Panc1 (cell line): ENCODE measurements around the gene CRYGS. TPM values are rescaled to one million over a fixed set of nuclear protein-coding genes. Genes with fewer than 3 reads are reported as not detected.

ENCODE experiments used
- ATAC-seq: fragments of 200-7000 bp; cut with Tn5 transposase; 2 replicates; pipeline ENCODE4 v1.9.1; 2020; ENCODE audit warnings: mild to moderate bottlenecking, moderate library complexity
- BruUV-seq: library from RNA; stranded (reverse); fragments of 400-500 nt; replicated peaks from 2 replicates; lab custom pipeline; 2021; lab: Mats Ljungman, UMichigan
- CTCF ChIA-PET: fragments of 300-600 bp; sonication (Branson Sonifier 250); formaldehyde crosslinking; loops from one replicate; lab custom pipeline; 2022; ENCODE audit warnings: antibody characterized with exemption; lab: Charles Lee
- POLR2A ChIA-PET: fragments of 300-600 bp; sonication (Branson Sonifier 250); formaldehyde crosslinking; loops from one replicate; lab custom pipeline; 2022; ENCODE audit warnings: antibody characterized with exemption; lab: Charles Lee
- DNase-seq: peaks from one replicate; pipeline ENCODE4 v3.0.0-alpha.2; 2010; ENCODE audit warnings: low read depth, low spot score
- H3K27ac ChIP-seq: 2 replicates; pipeline ENCODE4 v1.5.1; 2011; ENCODE audit warnings: mild to moderate bottlenecking, low read length, inconsistent platforms
- H3K27me3 ChIP-seq: fragments of 200-500 bp; sonication (Bioruptor generic); 2 replicates; pipeline ENCODE4 v1.6.0; 2014; ENCODE audit warnings: low read length, inconsistent platforms; ENCODE audit not compliant: control insufficient read depth, insufficient read depth
- H3K36me3 ChIP-seq: fragments of 200-500 bp; sonication (Bioruptor generic); 2 replicates; pipeline ENCODE4 v1.5.1; 2014; ENCODE audit warnings: inconsistent platforms, mild to moderate bottlenecking, low read length, moderate library complexity; ENCODE audit not compliant: control insufficient read depth, insufficient read depth
- H3K4me1 ChIP-seq: 2 replicates; pipeline ENCODE4 v1.5.1; 2011; ENCODE audit warnings: inconsistent platforms, mild to moderate bottlenecking, low read length, moderate library complexity; ENCODE audit not compliant: control insufficient read depth, insufficient read depth
- H3K4me3 ChIP-seq, 2 experiments: 2 replicates each; pipeline ENCODE4 v1.5.1; 2011 to 2012; ENCODE audit warnings: low read depth in 2 of 2, low read length in 2 of 2, mild to moderate bottlenecking in 2 of 2, inconsistent platforms in 1 of 2, moderate library complexity in 1 of 2
- H3K9me3 ChIP-seq: fragments of 200-500 bp; sonication (Bioruptor generic); 2 replicates; pipeline ENCODE4 v1.5.1; 2014; ENCODE audit warnings: low read depth, mild to moderate bottlenecking, inconsistent platforms, low read length, moderate library complexity; ENCODE audit not compliant: control insufficient read depth, insufficient read depth
- CTCF ChIP-seq: fragments of 450-650 bp; IDR thresholded peaks from 2 replicates; pipeline ENCODE4 v1.5.1; 2017; ENCODE audit warnings: mild to moderate bottlenecking
- POLR2AphosphoS5 ChIP-seq: IDR thresholded peaks from 2 replicates; pipeline ENCODE4 v1.6.1; 2012; ENCODE audit warnings: mild to moderate bottlenecking, low read depth, low read length, moderate library complexity
- SIN3A ChIP-seq: IDR thresholded peaks from 2 replicates; pipeline ENCODE4 v1.6.1; 2012; ENCODE audit warnings: low read depth, mild to moderate bottlenecking, low read length, moderate library complexity, borderline replicate concordance; ENCODE audit not compliant: insufficient read depth
- TCF7L2 ChIP-seq: IDR thresholded peaks from 2 replicates; pipeline ENCODE4 v1.6.1; 2011; ENCODE audit warnings: mild to moderate bottlenecking, low read depth, low read length, inconsistent platforms
- in situ Hi-C: cut with HindIII; loops from 2 replicates; pipeline ENCODE4 v1.10.0; 2016; ENCODE audit warnings: low sequenced_read_pairs, low pct_unique_long_range_greater_than_20kb
- intact Hi-C: fragments of 100-400 bp; cut with micrococcal nuclease; formaldehyde crosslinking; loops from one replicate; pipeline ENCODE4 v1.10.0; 2022; ENCODE audit not compliant: unreplicated experiment
- total RNA-seq: library from RNA; stranded (reverse); gene quantifications from one replicate; pipeline ENCODE4 v1.2.1, GENCODE V29; 2021; ENCODE audit not compliant: unreplicated experiment
- TF ChIP-seq, protein P1 (sequence below), 2 experiments: IDR thresholded peaks; 2 replicates each; pipeline ENCODE4 v1.6.1; 2011 to 2012; ENCODE audit warnings: low read depth in 2 of 2, control low read depth in 1 of 2, low read length in 1 of 2, mild to moderate bottlenecking in 1 of 2, moderate library complexity in 1 of 2; ENCODE audit not compliant: insufficient read depth in 1 of 2

The CRYGS gene
- total RNA-seq, 1 experiment from 2014 or later = 2.8 TPM

DNA sequence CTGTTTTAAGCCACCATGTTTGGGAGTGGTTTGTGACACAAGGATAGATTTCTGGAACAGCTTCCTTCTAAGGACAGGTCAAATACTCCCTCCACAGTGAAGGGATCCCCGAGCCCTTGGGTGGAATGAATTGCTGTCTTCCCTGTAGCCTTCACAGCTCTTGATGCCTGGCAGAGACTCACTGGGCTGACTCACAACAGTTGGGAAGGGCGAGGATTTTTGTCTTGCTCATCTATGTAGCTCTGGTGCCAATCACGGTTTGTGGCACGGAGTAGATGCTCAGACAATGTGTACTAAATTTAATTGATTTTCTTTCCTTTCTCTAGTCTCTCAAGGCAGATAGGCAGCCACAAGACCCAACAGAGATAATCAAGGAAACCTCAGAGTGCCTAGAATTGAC, 27.0 kb downstream of the CRYGS start:
- Histone ChIP-seq H3K27me3 (peaks cover 37% of the 10 kb centered on the region), H3K27ac (no peak overlapping the region), H3K4me1 (no peaks in the 10 kb centered on the region), H3K36me3 (no peaks in the 10 kb centered on the region), H3K4me3 (no peak overlapping the region), H3K9me3 (no peaks in the 10 kb centered on the region)
- no TSS peak for BruUV-seq
- TF ChIP-seq, protein P1, sequence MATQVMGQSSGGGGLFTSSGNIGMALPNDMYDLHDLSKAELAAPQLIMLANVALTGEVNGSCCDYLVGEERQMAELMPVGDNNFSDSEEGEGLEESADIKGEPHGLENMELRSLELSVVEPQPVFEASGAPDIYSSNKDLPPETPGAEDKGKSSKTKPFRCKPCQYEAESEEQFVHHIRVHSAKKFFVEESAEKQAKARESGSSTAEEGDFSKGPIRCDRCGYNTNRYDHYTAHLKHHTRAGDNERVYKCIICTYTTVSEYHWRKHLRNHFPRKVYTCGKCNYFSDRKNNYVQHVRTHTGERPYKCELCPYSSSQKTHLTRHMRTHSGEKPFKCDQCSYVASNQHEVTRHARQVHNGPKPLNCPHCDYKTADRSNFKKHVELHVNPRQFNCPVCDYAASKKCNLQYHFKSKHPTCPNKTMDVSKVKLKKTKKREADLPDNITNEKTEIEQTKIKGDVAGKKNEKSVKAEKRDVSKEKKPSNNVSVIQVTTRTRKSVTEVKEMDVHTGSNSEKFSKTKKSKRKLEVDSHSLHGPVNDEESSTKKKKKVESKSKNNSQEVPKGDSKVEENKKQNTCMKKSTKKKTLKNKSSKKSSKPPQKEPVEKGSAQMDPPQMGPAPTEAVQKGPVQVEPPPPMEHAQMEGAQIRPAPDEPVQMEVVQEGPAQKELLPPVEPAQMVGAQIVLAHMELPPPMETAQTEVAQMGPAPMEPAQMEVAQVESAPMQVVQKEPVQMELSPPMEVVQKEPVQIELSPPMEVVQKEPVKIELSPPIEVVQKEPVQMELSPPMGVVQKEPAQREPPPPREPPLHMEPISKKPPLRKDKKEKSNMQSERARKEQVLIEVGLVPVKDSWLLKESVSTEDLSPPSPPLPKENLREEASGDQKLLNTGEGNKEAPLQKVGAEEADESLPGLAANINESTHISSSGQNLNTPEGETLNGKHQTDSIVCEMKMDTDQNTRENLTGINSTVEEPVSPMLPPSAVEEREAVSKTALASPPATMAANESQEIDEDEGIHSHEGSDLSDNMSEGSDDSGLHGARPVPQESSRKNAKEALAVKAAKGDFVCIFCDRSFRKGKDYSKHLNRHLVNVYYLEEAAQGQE (IDR thresholded peaks at IDR 0.05; ENCODE audit: insufficient read depth in 1 of 2, low read depth in 2 of 2, low read length in 1 of 2) = no peak
- TF ChIP-seq POLR2AphosphoS5 = no peak
- no peak for TF ChIP-seq CTCF
- no peak for TF ChIP-seq TCF7L2
- TF ChIP-seq SIN3A = no peak
- POLR2A ChIA-PET = no interaction called here
- in situ Hi-C loops = no loop called here
- DNase-seq (no peak), ATAC-seq (no peak)
- CTCF ChIA-PET = no interaction called here
- intact Hi-C loops = no loop called here

- DNase-seq = no peak
- CTCF ChIA-PET = no interaction called here
- POLR2A ChIA-PET = no interaction called here
- H3K4me3 ChIP-seq = no peak overlapping the region
- TF ChIP-seq, protein P1 (IDR thresholded peaks at IDR 0.05; ENCODE audit: insufficient read depth in 1 of 2, low read depth in 2 of 2, low read length in 1 of 2) = no peak
- TF ChIP-seq SIN3A (no peak), TCF7L2 (no peak), CTCF (no peak), POLR2AphosphoS5 (no peak)
- H3K27me3 ChIP-seq = peaks cover 38% of the 10 kb centered on the region
- intact Hi-C loops (no loop called here), in situ Hi-C loops (no loop called here)
- H3K27ac ChIP-seq = no peak overlapping the region
- no peaks in the 10 kb centered on the region for H3K9me3 ChIP-seq
- no peak for ATAC-seq
- BruUV-seq = no TSS peak
- no peaks in the 10 kb centered on the region for H3K36me3 ChIP-seq
- no peaks in the 10 kb centered on the region for H3K4me1 ChIP-seq
Observed at GRCh38 chr3:186516646-186517045, 27.5 kb downstream of the CRYGS start.
